Vagina (tissue), 2 donors: ENCODE results near the gene CFAP141.

ENCODE experiments used
- POLR2A ChIP-seq, 2 donors: fragments of 450-650 bp; IDR thresholded peaks; one replicate each; pipeline ENCODE4 v1.6.1; 2017; ENCODE audit warnings: antibody characterized with exemption in 2 of 2, mild to moderate bottlenecking in 2 of 2, moderate library complexity in 2 of 2
- POLR2AphosphoS5 ChIP-seq, 2 donors: sonication (generic); formaldehyde crosslinking; IDR thresholded peaks; one replicate each; pipeline ENCODE4 v1.9.0; 2017; ENCODE audit warnings: antibody characterized with exemption in 2 of 2, mild to moderate bottlenecking in 2 of 2, low read depth in 1 of 2; ENCODE audit not compliant: insufficient read depth in 1 of 2

GRCh38 chr1:154213274-154213673 lies 7.1 kb upstream of the CFAP141 start:
- TF ChIP-seq POLR2AphosphoS5 (IDR thresholded peaks at IDR 0.05; ENCODE audit: insufficient read depth in 1 of 2, low read depth in 1 of 2) (no peak), POLR2A (IDR thresholded peaks at IDR 0.05) (no peak)
